Effector CD4-positive, alpha-beta T cell (primary cell): ENCODE measurements around the gene FAM199X.
"Not testable (repeated sequence)": the region's sequence is repeated elsewhere in the genome, so short reads cannot be mapped to it uniquely, and the experiment has no call there.

Source experiments
- DNase-seq: peaks from one replicate; pipeline ENCODE4 v3.0.0-alpha.2; 2020

Gene FAM199X

DNA sequence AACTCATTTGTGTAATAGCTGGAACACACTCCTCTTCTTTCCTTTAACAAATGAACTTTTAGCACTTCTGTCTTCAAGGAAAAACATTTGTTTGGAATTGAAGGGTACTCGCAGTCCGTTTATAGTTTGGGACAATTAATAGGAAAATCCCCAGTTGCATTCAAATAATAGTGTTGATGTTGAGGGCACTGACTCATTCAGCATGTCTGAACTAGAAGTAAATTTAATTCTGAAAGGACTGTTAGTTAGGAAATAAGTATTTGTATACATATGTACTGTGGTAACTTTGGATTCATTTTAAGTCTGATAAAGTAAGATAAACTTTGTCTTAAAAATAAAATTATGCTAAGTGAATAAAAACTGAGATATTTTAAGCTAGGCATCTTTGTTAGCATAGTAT is 27.2 kb downstream of the FAM199X start:
- DNase-seq: no peak

DNA sequence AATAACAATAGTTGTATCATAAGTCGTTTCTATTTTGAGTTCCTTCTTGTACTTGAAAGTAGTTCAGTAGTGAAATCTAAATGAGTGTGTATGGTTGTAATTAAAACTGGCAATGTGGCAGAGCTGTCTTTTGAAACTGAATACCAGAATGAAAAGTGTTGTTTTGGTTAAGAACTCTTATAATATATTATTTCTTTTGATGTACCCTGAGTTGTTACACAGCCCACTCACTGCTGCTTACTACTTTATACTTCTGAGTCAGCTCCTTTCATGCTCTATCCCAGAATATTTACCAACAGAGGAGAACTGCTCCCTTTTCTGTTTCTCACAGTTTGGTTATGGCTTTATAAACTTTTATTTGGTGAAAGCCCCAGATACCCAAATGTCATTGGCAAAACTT is 28.8 kb downstream of the FAM199X start:
- no peak for DNase-seq

DNA sequence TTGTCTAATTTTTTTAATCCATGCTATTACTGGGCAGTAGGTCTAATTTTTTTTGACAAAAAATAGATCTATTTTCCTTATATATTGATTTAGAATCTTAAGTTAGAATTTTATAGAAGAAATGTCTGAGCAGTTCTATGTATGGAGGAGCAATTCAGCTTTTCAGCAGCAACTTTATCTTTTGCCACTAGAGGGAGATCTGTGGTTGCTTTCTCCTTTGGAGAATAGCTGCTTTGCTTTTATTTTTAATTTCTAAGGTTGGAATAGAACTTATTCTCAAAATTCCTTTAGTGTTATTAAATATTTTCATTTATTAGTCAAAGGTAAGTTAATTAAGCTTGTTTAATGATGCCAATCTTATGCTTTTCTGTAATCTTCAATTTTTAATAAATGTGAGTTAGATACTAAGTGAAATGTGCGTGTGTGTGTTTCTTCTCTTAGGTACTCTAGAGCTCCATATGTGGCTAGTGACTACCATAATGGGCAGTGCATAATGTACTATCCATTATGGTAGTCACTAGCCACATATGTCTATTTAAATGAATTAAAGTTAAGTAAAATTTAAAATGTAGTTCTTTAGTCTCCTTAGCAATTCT is 29.3 kb downstream of the FAM199X start:
- no peak for DNase-seq

DNA sequence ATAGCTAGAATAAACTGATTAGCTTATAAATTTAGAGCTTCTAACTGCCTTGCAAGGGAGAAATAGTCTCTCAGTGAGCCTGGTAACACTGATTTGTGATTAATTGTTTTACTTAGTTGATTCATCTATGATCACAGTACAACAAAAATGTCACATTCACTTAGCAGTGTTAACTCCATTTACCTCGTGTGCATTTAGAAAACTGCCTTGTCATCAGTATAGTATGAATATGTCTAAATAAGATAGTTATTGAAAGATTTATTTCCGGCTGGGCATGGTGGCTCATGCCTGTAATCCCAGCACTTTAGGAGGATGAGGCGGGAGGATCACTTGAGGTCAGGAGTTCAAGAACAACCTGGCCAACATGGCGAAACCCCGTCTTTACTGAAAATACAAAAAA is 39.3 kb downstream of the FAM199X start:
- DNase-seq: no peak

DNA sequence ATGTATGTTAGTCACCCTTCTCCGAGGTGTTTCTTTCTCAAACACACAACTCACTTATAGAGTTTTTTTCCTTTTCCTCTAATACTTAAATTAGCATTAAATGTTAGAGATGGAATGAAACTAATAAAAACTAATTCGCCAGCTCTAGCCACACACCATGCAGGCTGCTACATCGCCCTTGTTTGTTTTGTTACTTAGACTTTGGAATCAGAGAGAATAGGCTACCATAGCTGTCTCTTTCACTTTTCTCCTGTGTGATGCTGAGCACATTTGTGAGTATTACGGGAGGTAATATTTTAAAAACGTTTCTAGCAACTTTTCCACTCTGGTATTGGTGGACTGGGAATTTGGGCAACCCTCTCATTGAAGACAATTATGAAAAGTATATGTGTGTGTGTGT is 44.9 kb downstream of the FAM199X start:
- DNase-seq: no peak

DNA sequence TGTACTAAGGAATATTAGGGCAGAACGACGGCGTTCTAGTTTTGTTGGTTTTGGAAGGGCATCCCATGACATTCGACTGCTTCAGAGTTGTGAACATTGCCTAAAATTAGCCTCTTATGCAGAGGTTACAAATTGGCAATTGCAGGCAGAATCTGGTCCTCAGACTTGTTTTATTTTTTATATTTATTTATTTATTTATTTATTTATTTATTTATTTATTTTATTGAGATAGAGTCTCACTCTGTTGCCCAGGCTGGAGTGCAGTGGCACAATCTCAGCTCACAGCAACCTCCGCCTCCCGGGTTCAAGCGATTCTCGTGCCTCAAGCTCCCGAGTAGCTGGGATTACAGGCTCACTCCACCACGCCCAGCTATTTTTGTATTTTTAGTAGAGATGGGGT is 63.8 kb downstream of the FAM199X start:
- DNase-seq: not testable (repeated sequence)
